GM21360 (cell line): ENCODE data around the gene ERAL1.
A peak's percentile ranks its signal among the peaks of the same experiment; 100 is the strongest.
"Not testable (repeated sequence)": the region's sequence is repeated elsewhere in the genome, so short reads cannot be mapped to it uniquely, and the experiment has no call there.

ENCODE experiments used
- ATAC-seq: cut with Tn5 transposase; IDR thresholded peaks from one replicate; pipeline ENCODE4 v1.9.1; 2021; ENCODE audit warnings: mild to moderate bottlenecking, moderate library complexity; ENCODE audit not compliant: unreplicated experiment

Gene ERAL1

DNA sequence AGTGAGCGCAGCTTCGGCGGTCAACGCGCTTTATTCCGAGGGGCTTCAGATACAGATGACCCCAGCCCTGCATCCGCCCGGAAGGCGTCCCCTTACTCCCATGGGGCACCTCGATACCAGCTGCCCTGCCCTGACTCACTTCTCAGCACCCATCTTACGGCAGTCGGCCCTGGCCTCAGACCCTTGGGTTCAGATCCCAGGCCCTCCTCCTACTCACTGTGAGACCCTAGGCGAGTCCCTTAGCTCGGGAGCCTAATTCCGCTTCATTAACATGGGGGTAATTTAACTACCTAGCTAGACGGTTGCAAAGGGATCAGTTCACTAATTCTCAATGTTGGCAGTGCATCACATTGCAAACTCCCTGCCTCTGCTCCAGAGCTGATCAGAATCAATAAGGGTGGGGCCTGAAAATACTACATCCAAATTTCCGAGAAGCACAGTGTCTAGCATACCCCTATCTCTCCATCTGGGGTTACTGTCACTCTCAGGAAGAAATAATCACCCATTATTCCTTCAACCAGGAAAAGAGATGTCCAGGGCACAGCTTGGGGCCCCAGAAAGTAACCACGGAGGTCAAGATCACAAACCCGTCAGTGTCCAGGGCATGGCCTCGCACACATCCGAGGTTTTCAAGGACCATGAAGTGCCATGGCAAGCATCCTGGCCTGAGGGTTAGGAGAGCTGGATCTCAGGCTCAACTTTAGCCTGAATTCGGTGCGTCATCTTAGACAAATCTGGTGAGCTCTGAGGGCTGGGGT, 43.1 kb downstream of the ERAL1 start:
- ATAC-seq = no peak

DNA sequence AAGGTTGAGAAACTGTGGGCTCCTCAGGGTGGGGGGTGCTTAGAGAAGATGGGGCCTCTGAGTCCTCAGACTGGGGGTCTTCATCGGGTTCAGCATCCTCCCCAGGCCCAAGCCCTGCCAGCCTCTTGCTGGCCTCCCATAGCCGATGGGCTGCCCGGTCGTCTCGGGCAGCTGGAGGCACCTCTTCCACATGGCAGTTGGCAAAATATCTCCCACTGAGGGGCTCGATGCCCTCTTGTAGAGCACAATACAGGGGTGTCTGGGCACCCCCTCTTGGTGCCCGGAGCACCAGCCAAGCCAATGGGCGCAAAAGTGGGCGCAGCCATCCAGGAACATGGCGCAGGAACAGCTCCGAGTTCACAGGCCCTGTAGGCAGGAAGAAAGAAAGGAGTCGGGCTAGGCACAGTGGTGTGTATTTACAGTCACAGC, 43.7 kb downstream of the ERAL1 start:
- no peak for ATAC-seq

DNA sequence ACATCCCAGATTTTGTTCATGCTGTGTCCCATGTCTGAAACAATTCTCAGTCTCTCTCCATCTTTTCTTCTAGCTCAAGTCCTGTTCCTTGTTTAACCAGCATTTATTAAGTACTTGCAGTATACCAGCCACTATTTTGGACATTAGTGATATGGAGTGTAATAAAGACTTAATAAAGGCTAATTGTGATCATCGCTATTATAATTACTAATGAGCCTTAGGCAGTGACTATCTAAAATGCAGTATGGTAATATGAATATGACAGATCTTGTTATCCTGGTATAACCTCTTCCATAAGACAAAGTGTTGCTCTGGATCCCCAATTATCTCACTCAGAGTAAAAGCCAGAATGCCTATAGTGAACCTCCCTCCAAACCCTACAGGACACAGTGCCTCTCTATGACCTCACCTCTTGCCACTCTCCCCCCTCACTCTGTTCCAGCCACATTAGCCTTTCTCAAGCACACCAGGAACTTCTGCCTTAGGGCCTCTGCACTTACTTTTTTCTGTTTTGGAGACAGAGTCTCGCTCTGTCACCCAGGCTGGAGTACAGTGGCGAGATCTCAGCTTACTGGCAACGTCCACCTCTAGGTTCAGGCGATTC, 44.5 kb downstream of the ERAL1 start:
- ATAC-seq = no peak

DNA sequence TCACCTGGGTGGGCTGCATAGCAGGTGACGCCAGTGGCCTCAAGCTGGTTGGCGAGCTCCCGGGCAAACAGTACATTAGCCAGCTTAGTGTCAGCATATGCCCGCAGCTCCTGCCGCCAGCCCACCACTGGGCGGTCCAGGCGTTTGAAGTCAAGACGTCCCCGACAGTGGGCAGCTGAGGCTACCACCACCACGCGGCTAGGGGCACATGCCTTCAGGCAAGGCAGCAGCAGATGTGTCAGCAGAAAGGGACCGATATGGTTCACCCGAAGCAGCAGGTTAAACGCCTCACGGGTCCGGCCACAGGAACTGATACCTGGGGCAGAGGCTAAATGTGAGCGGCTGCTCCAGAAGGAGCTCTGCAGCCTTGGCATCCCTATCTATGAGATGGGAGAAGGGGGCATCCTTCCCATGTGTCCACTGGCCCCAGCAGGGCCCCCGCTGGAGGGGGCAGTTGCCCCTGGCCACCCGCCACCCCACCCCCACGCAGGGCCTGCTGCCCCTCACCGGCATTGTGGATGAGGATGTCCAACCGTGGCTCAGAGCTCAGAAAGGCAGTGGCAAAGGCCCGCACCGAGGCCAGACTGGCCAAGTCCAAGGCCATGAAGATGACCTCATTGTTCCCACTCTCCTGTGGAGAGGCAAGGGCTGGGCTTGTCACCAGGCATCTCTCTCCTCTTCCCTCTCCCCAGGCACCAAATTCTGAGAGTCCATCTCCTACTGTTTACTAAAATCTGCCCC, 46.3 kb downstream of the ERAL1 start:
- no peak for ATAC-seq

DNA sequence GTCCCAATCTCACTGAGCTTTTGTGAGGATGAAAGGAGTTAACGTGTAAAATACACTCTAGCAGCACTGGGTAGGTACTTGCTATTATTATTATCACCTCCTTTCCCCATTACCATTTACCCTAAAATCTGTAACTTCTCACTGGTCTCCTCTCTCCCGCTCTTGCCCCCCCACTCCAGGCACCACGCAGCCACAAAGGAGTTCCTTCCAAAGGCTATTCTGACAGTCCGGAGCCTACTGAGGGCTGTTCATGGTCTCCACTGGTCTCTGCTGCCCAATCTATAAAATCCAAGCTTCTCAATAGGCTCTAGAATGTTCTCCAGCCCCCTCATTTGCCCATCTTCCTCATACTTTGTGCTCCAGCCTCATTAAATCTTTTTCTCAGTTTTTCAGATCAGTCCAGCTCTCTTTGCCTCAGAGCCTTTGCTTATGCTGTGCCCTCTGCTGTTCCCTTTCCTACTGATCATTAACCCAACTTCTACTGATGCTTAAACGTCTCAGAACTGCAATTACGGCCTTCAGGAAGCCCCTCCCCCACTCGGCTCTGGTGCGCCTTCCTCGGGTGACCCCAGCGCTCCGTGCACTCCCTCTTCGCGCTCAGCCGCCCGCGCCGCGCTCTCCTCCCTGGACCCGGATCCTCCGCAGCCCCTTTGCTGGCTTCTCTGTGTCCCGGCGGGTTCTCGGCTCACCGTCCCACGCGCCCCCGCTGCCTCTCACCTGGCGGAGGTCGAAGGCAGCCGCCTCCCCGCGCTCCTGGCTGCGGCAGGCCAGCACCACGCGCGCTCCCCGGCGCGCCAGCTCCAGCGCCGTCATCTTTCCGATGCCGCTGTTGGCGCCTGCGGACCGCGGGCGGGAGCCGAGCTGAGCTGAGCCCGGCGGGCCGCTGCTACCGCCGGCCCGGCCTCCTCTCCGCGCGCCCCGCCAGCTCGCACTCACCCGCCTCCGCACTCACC, 47.3 kb downstream of the ERAL1 start:
- peak; percentile 37 for ATAC-seq

DNA sequence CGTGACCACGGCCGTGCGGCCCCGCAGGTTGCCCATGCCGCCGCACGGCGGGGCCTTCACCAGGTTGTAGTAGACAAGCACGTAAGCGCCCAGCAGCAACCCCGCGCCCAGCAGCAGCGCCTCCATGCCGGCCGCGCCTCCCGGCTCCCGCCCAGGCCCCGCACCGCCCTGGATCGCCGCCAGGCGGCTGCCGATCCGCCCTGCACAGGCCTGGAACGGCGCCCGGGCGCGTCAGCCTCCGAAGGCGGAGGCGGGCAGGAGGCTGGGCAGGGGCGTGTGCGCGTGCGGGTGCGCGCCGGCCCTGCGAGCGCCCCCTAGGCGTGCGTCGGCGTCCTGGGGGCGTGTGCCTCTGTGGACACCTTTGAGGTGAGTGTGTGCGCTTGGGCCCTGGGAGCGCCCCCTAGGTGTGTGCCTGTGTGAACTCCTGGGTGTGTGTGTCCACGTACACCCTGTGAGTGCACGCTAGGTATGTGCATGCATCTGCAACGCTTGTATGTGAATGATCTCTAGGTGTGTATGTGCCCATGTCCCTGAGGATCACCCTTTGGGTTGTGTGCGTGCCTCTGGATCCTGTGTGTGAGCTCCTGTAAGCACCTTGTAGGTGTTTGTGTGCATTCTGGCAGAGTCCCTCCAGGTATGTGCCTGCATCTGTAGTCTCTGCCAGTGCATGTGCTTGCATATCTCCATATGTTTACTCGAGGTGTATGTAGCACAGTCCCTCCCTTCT, 48.2 kb downstream of the ERAL1 start, which contains the start of gene DHRS13:
DHRS13 (minus strand) TSS at position 261 of the 727 bp plus-strand sequence; CDS start at position 126, 135 bp downstream.
- peak; percentile 80 for ATAC-seq

DNA sequence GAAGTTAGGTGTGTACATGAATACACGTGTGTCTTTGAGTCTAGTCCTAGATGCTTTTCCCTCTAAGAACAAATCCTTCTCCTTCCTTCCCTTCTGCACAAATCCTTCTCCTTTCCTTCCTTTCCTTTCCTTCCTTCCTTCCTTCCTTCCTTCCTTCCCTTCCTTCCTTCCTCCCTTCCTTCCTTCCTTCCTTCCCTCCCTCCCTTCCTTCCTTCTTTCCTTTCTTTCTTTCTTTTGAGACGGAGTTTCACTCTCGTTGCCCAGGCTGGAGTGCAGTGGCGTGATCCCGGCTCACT, 48.7 kb downstream of the ERAL1 start:
- not testable (repeated sequence) for ATAC-seq

DNA sequence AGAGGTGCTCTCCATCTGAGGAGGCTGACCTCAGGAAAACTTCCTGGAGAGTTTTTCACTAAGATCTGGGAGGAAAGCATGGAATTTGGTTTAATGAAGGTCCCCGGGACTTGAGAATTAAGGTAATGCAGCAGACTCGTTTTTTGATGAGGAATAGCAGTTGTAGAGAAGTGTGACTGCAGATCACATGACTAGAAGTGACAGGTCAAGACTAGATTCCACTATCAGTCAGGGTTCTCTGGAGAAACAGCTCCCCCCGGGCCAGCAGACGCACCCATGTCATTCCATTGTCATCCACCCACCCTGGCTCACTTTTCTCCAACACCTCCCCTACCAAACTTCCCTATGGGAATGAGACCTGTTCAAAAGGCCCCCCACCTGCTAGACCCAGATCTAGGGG, 50.0 kb downstream of the ERAL1 start:
- ATAC-seq = no peak

DNA sequence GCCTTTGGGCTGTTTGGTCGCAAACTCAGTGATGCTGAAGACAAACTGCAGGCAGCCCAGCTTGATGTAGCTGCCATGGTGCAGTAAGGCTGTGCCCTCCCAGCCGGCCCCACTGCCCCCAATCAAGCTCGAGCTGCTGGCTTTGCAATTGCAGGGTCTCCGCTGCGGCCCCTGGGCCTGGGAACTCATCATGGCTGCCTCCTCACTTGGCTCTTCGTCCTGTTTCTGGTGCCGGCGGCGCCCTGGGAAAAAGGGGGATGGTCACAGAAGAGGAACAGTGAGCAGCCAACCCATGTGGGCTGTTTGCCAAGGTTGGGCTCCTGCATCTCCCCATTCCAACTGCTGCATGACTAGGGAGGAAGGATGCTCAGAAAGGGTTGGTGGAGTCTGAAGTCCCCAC, 51.5 kb downstream of the ERAL1 start:
- ATAC-seq = no peak

DNA sequence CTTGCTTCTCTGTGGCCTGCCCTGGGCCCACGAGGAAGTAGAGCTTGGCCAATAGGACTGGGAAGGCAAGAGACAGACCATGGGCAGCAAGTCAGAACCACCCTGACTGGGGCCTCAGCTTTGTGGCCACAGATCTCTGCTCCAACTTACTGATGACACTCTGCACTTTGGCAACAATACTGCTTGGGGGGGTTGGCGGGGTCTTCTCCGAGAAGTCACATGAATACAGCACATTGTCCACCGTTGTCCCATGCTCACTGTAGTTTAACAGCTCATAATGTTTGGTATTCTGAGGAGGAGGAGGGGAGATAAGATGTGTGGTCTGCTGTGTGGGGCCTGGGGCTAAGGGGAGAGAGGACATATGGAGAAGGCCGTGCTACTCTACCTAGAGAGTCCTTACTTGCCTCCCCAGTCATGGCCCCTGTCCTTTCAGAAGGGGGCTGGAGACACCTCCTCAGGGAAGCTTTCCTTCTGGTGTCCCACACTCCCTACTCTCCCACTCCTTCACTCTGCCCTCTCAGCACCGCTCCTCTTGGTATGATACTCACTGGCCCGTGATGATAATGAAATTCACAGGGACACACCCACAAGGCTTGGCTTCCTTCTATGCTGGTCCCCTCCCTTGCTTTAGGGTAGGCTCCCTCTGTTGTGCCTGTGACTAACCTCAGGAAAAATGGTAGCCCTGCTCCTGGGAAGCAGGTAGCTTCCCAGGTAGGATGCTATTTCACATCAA, 52.1 kb downstream of the ERAL1 start:
- no peak for ATAC-seq

DNA sequence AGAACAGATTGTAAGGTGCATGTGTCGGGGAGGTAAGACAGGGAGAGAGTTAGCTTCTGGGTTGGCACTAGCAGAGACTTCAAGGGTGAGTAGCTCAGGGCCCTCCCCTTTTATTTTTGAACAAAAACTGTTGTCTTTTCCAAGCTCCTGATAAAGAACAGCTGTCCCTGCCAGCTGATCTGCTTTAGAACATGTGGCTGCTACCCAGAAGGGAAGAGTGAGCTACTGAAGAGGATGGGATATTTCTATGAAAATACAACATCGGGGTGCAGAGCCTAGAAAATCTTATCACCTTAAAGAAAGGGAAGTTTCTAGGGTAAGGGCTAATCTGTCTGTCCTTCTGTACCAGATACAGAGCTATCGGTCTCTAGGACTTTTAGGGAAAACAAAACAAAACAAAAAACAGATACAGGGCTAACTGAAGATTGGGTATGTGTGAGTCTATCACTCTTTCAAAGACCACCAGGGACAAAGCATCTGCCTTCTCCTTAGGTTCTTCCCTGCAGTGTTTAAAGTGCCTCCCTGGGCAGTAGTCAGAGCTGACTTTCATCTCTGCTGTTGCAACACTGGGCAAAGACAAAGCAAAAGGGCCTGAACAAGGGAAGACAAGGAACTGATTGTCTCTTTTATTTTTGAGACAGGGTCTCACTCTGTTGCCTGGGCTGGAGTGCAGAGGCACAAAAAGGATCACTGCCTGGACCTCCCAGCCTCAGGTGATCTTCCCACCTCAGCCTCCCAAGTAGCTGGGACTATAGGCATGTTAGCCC, 53.1 kb downstream of the ERAL1 start:
- no peak for ATAC-seq

DNA sequence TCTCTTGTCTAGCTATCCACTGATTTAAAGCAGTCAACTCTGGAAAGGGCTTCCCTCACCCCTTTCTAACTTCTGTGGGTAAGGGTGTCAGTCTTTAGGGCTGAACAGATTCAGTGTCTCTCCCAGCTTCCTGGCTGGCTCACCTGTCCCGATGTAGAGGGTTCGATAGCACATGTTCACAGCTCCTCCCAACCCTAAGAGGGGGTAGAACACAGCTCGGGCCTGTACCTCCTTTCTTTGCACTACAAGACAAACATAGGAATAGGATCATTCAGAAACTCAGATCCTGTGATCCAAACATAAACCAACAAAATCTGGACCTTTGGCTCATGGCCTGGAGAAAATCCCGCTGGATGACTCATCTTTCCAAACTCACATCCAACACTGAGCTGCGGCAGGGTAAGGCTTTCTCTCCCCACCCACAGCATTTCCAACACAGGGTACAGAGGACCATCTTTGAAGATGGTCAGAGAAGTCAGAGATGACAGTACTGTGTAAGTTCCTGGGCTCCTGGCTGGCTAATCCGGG, 53.9 kb downstream of the ERAL1 start:
- ATAC-seq = no peak

DNA sequence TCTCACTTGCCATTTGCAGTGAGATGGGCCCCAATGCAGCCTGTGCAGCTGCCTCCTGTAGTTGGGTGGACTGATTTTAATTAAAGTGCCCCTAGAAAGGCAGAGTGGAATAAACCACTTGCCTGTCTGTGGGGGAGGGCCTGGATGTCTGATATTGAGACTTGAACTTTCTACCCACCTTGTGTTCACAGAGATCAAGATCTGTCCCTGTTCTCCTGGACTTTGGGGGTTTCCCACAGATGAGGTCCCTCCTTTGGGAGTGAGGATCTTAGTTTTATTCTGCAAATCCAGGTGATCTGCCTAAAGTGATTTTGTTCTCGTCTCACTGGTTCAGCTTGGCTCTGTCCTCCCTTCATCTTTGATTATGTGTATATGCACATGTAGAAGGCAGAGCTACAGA, 55.7 kb downstream of the ERAL1 start:
- no peak for ATAC-seq
